GM21526 (cell line): ENCODE measurements around the gene ZNF91.
A peak's percentile ranks its signal among the peaks of the same experiment; 100 is the strongest.
"Not testable (repeated sequence)": the region's sequence is repeated elsewhere in the genome, so short reads cannot be mapped to it uniquely, and the experiment has no call there.

Experiments
- ATAC-seq: cut with Tn5 transposase; IDR thresholded peaks from one replicate; pipeline ENCODE4 v1.9.1; 2021; ENCODE audit warnings: moderate library complexity; ENCODE audit not compliant: unreplicated experiment, low FRiP score

ZNF91 gene

DNA sequence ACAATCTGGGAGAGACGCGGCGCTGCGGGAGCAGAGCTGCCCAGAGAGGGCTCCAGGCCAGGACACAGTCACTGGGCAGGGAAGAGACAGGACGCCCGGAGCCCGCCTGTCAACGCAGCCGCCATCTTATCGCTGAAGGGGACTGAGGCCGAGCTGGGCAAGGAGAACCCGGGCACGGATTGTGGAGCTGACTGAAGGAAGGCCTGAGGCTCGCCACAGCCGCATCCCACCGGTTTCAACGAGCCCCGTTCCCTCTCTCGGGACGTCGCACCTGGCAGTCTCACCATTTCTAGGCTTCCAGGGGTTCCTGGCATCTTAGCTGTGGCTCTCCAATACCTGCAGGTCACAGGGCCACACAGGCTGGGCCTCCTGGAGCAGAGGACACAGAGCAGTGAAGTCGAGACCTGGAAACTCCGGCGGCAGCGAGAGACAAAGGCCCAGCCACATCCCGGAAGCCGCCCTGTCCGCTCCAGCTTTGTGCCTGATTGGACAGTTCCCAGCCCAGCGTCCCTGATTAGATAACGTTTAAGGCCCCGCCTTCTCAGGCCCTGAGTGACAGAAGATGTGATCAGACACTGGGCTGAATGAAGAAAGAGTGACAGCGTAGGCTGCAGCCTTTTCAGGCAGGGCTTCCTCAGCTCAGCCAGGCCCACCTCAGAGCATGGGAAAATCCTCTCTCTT, at the start of gene ZNF91:
ZNF91 (minus strand) TSS at position 431 of the 681 bp plus-strand sequence; CDS start at position 314, 117 bp downstream.
- peak; percentile 97 for ATAC-seq

- ATAC-seq = no peak
These were observed 45.5 kb upstream of the ZNF91 start for GRCh38 chr19:23440791-23441190.

- no peak for ATAC-seq
These were observed 44.9 kb upstream of the ZNF91 start for GRCh38 chr19:23440207-23440606.

DNA sequence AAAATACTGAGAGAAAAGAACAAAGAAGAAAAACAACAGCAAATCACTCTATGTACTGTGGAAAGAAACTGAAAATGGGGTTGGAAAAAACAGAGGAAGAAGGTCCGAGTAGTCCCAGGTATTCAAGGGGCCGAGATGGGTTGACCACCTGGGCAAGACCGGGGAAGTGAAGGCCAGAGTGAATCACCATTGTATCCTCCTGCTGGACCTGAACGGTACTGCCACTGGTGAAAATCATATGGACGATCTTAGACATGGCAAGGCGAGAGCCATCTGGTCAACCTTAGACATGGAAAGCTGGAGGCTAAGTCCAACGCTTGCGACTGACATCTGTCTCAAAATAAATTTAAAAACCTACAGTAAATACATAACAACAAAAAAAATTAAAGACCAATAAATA, 44.4 kb upstream of the ZNF91 start:
- no peak for ATAC-seq

- no peak for ATAC-seq
These were observed 42.6 kb upstream of the ZNF91 start for GRCh38 chr19:23437901-23438300.

- no peak for ATAC-seq
These were observed 41.7 kb upstream of the ZNF91 start for GRCh38 chr19:23436944-23437343.

GRCh38 chr19:23436318-23436717, 41.0 kb upstream of the ZNF91 start:
- no peak for ATAC-seq

DNA sequence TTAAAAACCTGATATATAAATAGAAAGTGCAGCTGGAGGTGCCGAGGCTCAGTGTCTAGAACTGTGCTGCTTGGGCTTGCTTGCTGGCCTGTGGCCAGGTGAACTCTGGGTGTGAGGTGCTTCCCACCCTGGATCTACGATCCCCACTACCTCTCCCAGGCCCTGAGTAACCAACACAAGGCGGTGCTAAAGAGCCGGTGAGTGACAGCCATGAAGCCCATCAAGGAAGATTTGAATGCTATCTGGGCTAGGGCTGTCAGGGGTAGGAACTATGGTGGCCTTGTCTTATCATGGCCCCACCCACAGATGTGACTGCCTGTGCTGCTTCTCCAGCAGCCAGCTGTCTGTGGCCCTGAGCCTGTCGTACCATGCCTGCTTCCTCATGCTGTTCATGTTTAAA, 25.6 kb upstream of the ZNF91 start:
- no peak for ATAC-seq

GRCh38 chr19:23419261-23419660, 24.0 kb upstream of the ZNF91 start:
- not testable (repeated sequence) for ATAC-seq

DNA sequence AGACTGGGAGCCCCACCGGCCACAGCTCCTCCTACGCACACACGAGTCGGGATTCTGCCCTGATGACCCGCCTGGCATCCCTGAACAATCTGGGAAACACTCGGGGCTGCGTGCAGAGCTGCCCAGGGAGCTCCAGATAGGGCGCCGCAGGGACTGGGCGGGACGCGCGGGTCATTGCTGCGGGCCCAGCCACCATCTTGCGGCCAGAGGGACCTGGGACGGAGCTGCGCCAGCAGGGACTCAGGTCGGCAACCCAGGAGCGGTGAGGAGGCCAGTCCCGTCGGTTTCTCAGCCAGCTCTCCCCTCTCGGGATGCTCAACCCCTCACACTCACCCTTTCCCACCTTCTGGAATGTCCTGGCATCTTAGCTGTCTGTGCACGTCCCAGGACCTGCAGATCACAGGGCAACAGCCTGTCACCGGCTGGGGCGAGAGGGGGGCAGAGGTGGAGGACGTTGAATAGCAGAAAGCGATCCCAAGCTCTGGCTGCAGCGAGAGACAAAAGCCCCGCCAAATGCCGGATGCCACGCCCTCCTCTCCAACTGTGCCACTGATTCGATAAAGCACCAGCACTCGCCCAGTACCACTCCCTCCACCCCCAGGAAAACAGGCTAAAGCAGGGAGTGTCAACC, 20.4 kb upstream of the ZNF91 start:
- ATAC-seq = no peak

- ATAC-seq = no peak
These were observed 19.8 kb upstream of the ZNF91 start for GRCh38 chr19:23415034-23415433.

- ATAC-seq = no peak
These were observed 14.9 kb upstream of the ZNF91 start for GRCh38 chr19:23410155-23410554.

DNA sequence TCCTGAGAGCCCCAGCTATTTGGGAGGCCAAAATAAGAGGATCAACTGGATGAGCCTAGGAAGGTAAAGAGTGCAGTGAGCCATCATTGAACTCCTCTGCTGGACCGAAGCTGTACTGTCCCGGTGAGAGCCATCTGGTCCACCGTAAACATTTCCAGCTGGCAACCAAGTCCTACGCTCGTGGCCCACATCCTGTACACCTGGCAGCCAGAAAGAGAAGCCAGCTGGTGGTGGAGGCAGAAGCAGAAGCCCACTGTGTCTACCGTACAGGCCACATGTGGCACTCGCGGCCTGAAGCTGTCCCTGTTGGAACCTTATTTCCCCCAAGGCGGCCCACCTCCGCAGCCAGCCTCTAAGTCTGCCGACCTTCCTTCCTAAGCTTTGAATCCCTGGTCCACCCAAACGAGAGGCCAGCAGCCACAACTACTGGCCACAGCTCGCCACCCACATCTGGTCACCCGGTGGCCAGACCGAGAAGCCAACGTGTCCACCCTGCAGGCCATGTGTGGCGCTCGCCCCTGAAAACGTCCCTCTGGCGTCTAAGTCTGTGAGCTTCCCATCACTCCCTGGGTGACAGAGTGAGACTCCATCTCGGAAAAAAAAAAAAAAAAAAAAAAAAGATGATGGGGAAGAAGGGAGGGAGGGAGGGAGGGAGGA, 14.2 kb upstream of the ZNF91 start:
- no peak for ATAC-seq

- no peak for ATAC-seq
These were observed 12.4 kb upstream of the ZNF91 start for GRCh38 chr19:23407616-23408133.

DNA sequence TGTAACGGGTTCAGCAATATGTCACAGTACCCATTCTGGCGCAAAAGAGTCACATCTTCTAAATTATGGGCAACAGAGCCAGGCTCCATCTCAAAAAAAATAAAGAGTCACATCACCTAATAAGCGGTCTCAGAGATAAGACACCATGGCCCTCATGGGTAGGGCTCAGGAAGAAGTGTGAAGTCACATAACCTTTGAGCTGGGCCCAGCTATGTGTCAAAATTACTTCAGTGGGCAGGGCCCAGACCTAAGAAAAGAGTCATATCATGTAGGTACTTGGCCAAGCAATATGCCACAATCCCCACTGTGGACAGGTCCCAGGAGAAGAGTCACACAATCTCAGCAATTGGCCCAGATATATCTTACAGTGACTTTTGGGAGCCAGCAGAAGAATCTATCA, 11.4 kb upstream of the ZNF91 start:
- ATAC-seq = no peak

DNA sequence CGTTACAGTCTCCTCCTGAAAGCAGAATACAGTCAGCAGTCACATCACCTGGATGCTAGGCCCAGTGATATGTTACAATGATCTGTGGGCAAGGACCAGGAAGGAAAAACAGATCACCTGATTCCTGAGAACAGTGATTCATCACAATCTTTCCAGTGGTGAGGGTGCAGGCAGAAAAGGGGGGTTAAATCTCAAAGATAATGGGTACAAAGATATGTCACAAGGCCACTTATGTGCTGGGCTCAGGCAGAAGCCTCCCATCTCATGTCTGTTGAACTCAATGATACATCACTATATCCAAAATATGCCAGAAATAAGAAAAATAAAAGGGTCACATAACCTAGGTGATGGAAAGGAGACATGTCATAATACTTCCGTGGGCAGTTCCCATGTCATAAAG, 10.8 kb upstream of the ZNF91 start:
- no peak for ATAC-seq

- no peak for ATAC-seq
These were observed 9.4 kb upstream of the ZNF91 start for GRCh38 chr19:23404676-23405075.

DNA sequence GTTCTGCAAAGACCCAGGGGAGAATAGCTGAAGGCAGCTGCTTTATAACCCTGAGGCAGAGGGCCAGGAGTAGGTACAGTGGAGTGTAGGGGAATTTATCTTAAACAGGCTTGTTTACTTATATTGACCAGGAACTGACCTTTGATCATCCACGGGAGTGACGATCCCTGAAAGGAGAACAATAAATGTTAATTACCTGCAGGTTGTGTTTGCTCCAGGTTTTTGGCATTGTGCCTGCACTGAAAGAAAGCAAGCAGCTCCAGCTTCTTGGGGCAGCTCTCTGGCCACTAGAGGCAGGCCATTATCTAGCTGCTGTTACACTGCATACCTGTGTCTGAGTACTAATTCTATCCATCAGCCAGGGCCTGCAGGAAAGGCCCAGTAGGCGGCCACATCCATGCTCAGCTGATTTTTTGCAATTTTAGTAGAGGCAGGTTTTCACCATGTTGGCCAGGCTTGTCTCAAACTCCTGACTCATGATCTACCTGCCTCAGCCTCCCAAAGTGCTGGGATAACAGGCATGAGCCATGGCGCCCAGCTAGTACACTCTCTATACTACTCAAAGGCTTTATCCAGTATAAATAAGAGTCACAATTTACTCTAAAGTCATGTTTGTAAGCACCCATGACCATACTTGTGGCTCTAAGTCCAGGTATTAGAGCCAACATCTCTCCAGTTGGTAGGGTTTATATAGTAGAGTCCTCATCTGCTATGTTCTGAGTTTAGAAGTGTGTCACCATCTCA, 8.5 kb upstream of the ZNF91 start:
- no peak for ATAC-seq

- ATAC-seq = no peak
These were observed 7.8 kb upstream of the ZNF91 start for GRCh38 chr19:23403052-23403451.

DNA sequence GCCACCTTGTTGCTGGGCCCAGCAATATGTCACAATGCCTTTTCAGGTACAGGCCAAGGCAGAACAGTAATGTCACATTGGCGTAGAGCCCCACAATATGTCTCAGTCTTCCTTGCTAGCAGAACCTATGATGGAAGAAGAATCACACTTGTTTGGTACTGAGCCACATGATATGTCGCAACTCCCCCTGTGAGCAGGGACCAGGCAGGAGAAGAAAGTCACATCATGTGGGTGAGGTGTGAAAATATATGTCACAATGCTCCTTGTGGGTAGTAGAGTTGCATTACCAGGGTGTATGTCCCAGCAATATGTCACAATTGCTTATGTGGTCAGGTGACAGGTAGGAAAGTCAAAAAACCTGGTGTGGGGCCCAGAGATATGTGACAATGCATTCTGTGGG, 7.1 kb upstream of the ZNF91 start:
- ATAC-seq = no peak

GRCh38 chr19:23401086-23401610, 5.9 kb upstream of the ZNF91 start:
- no peak for ATAC-seq
